ENCODE measurements around the gene PLCB4.

Gene PLCB4

DNA sequence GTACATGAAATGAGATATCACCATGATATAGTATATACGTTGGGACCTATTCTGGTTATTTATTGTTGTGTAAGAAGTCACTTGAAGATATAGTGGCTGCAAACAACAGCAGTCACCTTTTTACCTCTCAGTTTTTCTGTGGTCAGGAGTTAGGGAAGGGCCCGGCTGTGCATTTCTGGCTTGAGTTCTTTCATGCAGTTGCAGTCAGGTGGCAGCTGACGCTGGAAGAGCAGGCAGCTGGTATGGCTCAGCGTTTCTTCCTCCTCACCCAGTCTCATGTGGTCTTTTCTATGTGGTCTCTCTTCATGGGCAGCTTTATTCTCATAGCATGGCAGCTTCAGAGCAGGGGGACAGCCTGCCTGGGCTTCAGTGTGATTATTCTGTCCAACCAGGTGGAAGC, 154.4 kb downstream of the PLCB4 start:
- DNase-seq (ENCODE audit: low spot score): no peak

DNA sequence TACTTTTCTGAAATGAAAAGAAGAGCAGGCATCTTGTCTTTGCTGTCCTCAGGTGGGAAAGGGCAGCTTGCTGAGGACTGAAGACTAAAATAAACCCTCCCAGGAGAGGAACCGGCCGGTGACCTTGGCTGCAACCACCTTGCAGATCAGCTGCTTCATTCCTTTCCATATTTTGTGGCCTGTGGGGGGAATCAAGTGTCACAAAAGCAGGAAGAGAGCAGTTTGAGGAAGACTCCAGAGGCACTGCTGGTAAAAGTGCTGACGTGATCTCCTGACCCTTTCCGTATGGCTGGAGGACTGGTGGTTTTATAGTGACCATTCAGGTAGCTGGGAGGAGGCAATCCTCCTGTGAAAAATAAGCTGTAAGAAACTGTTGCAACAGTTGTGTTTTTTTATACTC, 157.0 kb downstream of the PLCB4 start:
- DNase-seq (ENCODE audit: low spot score): no peak

- no peak for DNase-seq (ENCODE audit: low spot score)
Measured at GRCh38 chr20:9227896-9228615, 159.2 kb downstream of the PLCB4 start.

DNA sequence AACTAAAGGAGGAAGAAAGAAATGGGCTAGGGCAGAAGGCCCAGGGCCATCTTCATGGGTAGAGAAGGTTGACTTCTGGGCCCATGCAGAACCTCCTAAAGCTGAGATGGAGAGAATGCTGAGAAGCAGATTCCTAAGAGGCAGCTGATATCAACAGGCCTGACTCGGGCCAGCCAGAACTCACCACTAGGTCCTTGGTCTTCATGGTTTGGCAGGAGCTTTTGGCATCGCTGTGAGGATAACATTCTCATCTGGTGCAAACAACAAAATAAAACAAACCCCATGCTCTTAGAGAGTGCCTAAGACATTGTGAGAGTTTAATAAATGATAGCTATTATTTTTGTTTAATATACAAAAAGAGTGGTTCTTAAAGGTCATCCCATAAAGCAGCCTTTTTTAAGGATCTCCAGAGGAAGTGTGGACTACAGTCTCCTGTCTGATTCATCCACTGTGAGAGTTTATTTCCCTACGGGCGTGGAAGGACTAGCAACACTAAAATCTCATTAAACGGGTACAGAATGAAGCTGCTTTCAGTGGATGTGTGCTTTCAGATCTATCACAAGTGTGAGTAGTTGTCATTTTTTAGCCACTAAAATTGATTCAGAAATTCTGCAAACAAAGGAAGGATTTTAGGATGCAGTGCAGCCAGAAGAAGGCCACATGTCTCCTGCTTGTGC, 160.0 kb downstream of the PLCB4 start:
- DNase-seq (ENCODE audit: low spot score): no peak

DNA sequence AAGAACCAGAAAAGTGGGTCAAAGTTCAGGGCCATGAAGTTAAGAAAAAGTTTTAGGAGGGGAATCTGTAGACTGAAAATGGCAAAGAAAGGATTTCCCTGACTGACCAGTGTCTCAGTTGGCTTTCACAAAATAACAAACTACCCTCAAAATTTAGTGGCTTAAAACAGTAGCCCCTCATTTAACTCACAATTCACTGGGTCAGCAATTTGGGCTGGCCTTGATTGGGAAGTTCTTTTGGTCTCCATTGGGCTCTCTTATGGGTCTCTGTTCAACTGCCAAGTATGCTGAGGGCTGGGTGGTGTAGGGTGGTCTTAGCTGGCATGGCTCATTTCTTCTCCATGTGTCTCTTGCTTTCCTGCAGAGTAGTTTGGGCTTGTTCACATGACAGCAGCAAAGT, 161.5 kb downstream of the PLCB4 start:
- no peak for DNase-seq (ENCODE audit: low spot score)

DNA sequence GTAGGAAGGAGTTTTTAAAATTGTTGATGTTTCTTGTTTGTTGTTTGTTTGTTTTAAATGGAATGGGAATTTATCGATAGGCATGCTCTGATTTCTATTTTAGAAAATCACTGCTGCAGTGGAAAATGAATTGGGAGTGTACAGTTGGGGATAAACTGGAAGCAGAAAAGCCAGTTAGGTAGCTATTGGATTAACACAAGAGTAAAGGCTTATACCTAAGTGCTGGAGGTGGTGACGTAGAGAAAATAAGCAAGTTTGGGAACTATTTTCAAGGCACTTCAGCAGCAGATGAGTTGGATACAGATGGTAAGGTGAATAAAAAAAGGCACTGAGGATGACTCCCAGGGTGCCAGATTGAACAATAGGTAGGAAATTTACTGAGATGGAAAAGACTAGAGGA, 164.9 kb downstream of the PLCB4 start:
- DNase-seq (ENCODE audit: low spot score): no peak

DNA sequence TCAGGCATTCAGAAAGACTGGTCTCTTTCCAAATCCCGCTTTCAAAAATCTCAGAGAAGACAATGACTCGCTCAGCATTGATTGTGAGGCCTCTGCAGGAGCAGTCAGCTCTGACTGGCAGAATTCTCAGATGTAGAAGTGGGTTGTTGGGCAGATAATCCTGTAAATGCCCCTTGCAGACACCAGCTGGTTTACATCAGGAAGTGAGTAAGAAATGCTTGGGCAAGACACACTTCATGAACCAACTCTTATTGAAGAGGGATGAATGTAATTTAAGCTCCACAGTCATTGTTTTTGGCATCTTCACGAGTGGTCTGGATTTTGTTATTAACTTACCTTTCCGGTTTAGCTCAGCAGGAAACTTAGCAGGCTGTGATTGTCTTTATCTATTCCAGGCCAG, 166.6 kb downstream of the PLCB4 start:
- DNase-seq (ENCODE audit: low spot score): no peak

- DNase-seq (ENCODE audit: low spot score): no peak
Measured at GRCh38 chr20:9236458-9236857, 167.6 kb downstream of the PLCB4 start.

DNA sequence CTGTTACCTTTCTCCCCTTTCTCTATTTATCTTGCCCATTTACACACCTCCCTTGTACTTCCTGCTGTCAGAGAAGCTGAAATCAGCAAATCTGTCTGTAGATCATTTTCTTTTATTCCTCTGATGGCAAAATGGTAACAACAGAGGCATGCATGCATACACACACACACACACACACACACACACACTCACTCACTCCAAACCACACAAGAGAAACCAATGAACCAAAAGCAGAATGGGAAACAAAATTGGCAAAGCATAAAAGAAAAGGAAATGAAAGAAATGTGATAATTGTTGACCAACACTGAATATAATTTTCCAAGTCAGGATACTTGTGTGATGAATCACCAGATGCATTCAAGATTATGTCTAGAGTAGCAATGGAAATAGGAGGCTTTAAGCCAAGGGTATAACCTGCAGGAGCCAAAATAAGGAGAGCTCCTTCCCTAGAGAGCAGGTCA, 172.4 kb downstream of the PLCB4 start:
- no peak for DNase-seq (ENCODE audit: low spot score)

GRCh38 chr20:9241721-9242427, 173.0 kb downstream of the PLCB4 start:
- DNase-seq (ENCODE audit: low spot score): no peak

GRCh38 chr20:9243986-9244385, 175.1 kb downstream of the PLCB4 start:
- DNase-seq (ENCODE audit: low spot score): no peak

GRCh38 chr20:9244811-9245210, 175.9 kb downstream of the PLCB4 start:
- DNase-seq (ENCODE audit: low spot score): no peak

GRCh38 chr20:9246731-9247130, 177.8 kb downstream of the PLCB4 start:
- no peak for DNase-seq (ENCODE audit: low spot score)

DNA sequence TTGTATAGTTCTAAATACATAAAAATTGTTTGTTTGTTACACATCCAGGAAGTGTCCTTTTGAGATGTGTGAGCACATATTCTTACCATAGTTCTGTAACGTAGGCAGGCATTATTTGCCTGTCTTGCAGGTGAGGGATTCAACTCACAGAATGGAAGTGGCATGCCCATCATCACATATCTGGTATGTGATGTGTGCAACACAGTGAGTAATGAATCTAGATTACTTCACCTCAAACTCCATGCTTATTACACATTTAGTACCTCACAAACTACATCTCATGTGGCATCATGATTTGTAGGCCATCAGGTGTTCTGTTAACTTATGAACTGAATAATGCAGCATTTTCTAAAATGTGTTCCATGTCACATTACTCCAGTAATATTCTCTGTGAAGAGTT, 181.6 kb downstream of the PLCB4 start:
- DNase-seq (ENCODE audit: low spot score): no peak

DNA sequence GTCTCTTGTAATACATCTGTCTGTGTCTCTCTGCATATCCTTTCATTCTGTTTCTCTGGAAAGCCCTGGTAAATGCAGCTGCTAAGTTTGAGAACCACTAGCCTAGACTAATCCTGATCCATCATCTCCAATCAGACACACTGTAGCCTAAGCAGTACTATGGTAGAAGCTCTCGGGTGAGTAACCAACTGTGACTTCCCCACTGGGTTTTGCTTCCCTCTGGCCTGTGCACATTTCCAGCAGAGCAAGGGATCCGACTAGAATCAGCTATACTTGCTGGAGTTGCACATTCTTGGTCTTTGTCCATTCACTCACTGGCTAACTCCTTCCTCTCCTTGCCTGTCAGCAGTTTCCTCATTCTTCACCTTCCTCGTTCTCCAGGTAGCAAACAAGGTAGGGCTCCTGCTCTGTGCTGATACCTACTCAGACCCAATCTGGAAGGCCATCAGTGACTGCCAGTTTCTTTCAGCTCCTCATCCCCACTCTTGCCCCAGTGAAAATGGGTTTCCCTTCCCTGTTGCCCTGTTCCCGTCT, 184.2 kb downstream of the PLCB4 start:
- no peak for DNase-seq (ENCODE audit: low spot score)

GRCh38 chr20:9255171-9255570, 186.3 kb downstream of the PLCB4 start:
- DNase-seq (ENCODE audit: low spot score): no peak

DNA sequence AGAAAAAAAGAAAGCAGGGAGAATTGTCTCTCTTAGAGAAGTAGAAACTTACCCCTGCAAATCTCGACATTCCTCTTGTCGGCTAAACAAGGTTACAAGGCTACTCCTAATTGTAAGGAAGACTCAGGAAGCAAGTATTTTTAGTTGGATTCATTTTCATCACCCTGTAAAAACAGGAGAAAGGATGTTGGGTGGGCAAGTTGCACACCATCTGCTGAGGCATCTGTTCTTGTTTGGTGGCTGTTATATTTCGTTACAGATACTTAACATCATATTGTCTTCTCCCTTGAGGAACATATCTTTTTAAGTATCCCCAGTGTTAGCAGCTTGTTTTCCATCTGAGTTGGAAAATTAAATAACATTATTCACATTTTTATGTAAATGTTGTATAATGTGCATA, 187.5 kb downstream of the PLCB4 start:
- DNase-seq (ENCODE audit: low spot score): no peak

DNA sequence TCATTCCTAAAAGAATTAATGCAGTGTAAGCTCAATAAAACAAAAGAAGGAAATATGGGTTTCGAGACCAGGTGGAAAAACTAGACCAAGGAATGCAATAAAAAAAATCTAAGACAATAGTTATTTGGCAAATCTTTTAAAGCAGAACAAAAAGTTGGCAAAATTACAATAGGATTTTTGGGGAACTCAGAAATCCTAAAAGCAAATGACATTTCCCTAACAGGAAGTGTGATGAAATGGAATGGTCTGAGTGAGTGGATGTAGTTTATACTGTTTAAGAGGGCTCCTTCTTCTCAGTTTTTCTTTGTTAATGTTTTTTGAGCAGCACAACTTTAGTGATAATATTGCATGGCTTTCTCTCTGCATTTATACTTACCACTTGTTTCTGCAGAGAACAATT, 190.0 kb downstream of the PLCB4 start:
- no peak for DNase-seq (ENCODE audit: low spot score)

- no peak for DNase-seq (ENCODE audit: low spot score)
Measured at GRCh38 chr20:9260027-9260426, 191.1 kb downstream of the PLCB4 start.

DNA sequence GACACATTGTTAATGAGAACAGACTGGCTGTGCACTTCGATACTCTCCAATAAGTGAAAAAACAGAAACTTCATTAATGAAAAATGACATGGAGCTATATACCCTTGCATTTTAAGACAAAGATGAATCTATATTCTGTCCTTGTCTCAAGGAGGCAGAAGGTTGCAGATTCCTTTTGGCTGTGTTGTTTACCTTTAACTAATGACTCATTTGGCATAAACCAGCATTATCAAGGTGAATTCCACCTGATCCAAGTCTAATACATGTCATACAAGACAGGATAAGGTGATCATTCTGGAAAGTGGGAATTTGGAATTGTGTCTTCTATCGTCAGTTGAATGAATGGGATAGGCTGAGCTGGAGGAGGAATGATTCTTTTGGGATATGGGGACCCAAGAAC, 192.9 kb downstream of the PLCB4 start:
- no peak for DNase-seq (ENCODE audit: low spot score)

DNA sequence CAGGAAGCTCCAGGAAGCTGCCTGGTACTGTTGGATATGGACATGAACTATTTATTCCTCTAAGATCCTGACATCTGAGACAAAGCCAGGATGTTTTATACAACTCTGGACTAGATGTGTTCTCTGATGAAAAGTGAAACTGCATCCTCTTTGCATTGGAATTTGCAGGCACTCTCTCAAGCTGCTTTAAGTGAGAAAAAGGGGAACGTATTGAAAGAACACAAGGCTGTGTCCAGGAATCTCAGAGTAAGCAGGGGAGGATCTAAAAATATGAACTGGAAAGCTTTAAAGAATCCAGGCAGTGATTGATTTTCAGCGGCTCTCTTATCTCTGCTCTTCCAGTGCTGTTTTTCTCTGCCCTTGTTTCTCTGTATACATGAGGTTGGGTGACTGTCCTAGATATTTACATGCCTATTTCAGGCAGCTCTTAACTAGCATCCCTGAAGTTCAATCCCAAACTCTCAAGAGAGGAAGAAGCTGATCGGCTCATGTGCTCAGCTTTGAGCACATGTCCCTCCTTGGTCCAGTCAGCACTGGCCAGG, 193.8 kb downstream of the PLCB4 start:
- no peak for DNase-seq (ENCODE audit: low spot score)

DNA sequence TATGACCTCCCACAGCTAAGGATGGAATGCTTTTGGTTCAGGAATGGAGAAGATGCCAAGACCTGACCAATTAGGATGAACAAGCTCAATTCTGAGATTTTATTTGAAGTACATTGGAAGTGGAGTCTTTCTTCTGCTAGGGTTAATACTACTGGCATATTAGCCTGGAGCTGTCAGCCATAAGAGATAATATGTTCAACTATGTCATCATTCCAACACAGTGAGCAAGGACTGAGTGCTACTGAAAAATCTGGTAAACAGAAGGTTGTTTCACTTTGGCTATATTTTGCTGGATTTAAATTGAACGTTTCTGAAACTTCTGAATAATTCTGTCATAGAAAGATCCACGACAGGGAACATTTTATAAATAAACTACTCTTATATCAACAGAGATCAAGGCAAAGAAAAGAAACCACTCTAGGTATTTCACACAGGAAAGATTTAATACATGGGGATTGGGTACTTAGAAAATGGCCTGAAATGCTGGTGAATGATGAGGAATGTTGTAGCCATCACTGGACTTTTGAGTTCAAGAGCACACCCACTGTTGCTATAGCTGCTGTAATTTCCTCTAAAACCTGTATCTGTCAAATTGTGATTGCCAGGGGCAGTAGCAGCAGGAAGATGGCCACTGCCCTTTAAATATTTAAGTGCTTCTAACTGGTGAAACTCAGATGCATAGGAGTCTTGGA, 200.5 kb downstream of the PLCB4 start:
- DNase-seq (ENCODE audit: low spot score): no peak
